Stimulated activated CD4-positive, alpha-beta T cell treated with anti-CD3 and anti-CD28 coated beads, Interleukin-4, amount 100 ng/mL, for 4 hours (primary cell): ENCODE measurements around the gene JAK3.
"Not testable (repeated sequence)": the region's sequence is repeated elsewhere in the genome, so short reads cannot be mapped to it uniquely, and the experiment has no call there.

ENCODE experiments used
- DNase-seq, 2 experiments: peaks; one replicate each; pipeline ENCODE4 v3.0.0-alpha.2; 2020

JAK3 gene

GRCh38 chr19:17802137-17802858 lies 45.5 kb downstream of the JAK3 start:
- DNase-seq: no peak

- DNase-seq: not testable (repeated sequence)
These were observed 49.2 kb downstream of the JAK3 start for GRCh38 chr19:17798599-17798998.

GRCh38 chr19:17797424-17798201 lies 50.2 kb downstream of the JAK3 start:
- DNase-seq: peak; percentile 24 to 64

GRCh38 chr19:17796838-17797423 lies 50.9 kb downstream of the JAK3 start:
- no peak for DNase-seq

DNA sequence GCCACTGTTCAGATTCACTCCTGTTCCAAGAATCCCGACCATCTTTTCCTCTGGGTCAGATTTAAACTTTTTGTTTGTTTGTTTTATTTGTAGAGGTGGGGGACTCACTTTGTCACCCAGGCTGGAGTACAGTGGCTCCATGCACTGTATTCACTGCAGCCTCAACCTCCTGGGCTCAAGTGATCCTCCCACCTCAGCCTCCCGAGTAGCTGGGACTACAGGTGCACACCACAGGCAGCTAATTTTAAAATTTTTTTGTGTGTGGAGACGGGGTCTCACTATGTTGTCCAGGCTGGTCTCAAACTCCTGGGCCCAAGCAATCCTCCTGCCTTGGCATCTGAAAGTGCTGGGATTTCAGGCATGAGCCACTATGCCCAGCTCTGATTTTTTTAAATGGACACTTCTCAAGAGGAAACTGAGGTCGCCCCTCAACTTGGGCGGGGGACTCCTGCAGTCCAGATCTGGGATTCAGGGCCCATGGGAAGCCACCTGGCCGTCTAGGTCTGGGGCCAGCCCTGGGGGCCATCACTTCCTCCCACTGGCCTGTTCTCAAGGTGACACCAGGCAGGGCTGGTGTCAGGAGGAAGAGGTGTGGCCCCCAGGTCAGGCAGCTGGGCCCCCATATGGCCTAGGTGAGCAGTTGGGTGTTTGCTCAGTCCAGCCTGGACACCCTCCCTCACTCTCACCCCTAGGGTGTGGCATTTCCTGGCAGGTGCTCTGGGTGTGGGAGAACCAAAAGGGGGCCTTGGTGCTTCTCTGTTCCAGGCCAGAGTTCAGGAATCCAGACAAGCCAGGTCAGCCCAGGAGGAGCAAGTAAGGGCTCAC lies 51.6 kb downstream of the JAK3 start:
- no peak for DNase-seq

GRCh38 chr19:17795495-17795856 lies 52.3 kb downstream of the JAK3 start:
- no peak for DNase-seq

- no peak for DNase-seq
These were observed 52.9 kb downstream of the JAK3 start, which contains the start of gene B3GNT3 for GRCh38 chr19:17794731-17795494. Gene B3GNT3, plus strand, starts transcription at chr19:17795138. Its CDS starts 12,670 bp downstream, at chr19:17807808.

GRCh38 chr19:17794412-17794730 lies 53.4 kb downstream of the JAK3 start:
- no peak for DNase-seq

GRCh38 chr19:17790059-17790780 lies 57.6 kb downstream of the JAK3 start:
- no peak for DNase-seq

DNA sequence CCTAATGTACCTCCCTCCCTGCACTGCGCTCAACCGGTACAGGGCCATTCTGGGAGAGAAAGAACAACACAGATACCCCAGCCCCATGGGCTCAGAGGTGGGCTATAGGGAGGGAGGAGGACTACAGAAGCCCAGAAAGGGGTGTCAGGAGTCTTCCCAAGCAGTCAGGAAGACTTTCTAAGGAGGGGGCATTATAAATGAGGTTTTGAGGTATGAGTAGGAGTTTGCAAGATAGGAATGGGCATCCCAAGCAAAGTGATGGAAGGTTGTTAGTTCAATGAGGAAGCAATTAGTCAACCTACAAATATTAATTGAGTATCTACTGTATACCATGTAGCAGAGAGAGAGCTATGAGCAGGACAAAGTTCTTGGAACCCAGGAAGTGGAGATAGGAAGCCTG lies 59.1 kb downstream of the JAK3 start:
- DNase-seq: no peak

DNA sequence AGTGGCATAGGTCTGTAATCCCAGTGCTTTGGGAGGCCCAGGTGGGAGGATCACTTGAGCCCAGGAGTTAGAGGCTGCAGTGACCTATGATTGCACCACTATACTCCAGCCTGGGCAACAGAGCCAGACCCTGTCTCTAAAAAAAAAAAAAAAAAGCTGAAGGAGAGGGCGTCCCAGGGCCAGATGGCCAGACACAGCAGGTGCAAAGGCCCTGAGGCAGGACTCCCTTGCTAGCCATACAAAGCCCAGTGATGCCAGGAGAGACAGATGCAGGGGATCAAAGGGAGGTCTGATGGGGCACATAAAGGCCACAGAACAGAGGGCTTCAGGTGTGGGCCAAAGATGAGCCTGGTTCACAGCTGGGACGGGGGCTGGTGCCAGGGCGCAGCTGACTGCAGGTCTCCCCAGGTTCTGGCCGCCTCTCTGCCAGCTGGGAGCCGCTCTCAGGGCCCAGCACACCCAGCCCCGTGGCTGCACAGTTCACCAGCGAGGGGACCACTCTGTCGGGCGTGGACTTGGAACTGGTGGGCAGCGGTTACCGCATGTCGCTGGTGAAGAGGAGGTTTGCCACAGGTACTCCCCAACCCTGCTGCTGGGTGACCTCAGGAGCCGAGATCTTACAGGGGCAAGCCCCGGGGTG lies 60.4 kb downstream of the JAK3 start:
- no peak for DNase-seq

DNA sequence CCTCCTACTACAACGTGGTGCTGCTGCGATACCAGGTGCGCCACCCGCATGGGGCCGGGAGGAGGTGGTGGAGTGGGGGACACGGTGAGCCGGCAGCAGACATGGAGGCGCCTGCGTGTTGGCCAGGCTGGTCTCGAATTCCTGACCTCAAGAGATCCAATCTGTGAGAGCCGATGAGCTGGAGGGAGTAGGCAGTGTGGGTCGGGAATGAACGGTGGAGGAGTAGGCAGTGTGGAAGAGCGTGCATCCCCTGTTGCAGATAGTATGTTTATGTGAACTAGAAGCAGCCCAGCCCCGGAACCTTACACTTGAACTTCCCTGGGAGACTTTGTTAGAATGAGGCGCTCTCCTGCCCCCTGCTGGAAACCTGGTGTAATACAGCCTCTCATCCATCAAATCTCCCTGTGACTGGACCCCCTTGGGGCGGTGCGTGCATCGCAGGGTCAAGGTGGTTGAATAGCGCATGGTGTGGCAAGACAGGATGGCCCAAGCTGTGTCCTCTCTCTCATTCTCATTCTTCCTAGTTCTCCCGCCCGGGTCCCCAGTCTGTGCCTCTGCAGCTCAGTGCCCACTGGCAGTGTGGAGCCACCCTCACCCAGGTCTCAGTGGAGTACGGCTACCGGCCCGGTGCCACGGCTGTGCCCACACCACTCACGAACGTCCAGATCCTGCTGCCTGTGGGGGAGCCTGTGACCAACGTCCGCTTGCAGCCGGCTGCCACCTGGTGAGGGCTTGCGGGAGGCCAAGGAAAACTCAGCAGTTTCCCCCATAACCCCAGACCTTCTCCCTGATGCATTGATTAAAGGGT lies 63.4 kb downstream of the JAK3 start:
- peak; percentile 53 to 68 for DNase-seq

GRCh38 chr19:17783721-17784120 lies 64.1 kb downstream of the JAK3 start:
- not testable (repeated sequence) for DNase-seq

DNA sequence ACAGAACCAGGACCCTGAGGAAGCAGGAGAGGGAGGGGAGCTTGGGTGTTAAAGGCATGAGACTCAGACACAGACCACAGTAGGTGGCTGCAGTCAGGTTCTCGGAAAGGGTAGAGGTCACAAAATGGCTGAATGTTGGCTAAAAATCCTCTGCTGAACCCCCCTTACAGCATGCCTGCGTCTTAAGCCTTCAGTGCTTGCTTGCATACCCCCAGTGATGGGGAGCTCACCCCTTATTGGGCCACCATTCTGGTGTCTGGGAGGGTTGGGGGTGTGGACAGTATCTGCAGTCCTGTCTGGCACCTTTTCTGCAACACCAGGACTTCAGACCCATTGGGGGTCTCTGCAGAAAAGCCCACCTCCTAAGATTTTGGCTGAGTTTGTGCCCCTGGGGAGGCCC lies 67.0 kb downstream of the JAK3 start:
- DNase-seq: no peak

DNA sequence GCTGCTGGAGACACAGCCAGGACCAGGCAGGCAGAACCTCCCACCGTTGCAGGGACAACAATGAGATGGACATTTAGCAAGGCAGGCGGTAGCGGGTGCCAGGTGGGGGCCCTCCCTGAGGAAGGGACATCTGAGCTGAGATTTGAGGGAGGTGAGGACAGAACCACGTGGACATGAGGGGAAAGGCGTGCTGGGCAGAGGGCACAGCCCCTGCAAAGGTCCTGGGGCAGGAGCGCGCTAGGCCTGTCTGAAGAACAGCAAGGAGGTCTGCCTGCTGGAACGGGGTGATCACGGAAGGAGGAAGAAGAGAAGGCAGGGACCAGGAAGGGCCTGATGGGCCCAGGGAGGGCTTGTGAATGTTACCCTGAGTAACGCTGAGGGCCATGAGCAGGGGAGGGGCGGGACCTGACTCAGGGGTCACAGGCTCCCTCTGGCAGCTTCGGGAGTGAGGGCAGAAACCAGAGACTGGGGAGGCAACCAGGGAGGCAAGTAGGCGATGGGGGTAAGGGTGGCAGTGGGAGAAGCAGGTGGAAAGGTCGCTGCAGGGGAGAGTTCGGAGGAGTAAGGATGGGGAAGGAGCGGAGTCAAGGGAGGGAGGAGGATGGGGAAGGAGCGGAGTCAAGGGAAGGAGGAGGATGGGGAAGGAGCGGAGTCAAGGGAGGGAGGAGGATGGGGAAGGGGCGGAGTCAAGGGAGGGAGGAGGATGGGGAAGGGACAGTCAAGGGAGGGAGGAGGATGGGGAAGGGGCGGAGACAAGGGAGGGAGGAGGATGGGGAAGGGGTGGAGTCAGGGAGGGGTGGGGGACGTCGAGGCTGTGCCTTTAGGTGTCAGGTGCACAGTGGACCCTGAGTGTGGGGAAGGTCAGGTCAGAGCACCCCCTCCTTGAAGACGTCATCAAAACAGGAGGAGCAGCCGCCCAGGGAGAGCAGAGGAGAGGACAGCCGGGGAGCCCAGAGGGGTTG lies 68.5 kb downstream of the JAK3 start:
- no peak for DNase-seq

- peak in 1 of 2 experiments; percentile 44 for DNase-seq
These were observed 69.4 kb downstream of the JAK3 start for GRCh38 chr19:17778251-17778967.

DNA sequence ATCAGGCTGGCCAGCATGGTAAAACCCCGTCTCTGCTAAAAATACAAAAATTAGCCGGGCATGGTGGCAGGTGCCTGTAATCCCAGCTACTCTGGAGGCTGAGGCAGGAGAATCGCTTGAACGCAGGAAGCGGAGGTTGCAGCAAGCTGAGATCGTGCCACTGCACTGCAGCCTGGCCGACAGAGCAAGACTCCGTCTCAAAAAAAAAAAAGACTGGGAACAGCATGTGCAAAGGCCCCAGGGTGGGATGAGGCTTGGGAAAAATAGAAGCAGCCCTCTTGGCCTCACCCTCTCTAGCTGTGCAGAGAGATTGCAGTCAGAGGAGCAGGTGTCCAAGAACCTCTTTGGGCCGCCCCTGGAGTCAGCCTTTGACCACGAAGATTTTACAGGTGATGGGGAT lies 69.9 kb downstream of the JAK3 start:
- DNase-seq: not testable (repeated sequence)
